Activated T-helper 1 cell treated with anti-CD3 and anti-CD28 coated beads, Interleukin-12 subunit alpha, Interleukin-12 subunit beta, Interleukin-2, Interleukin-4 antibody, amounts not matched to agents 30 ng/mL and 10 ng/mL and 1 ng/mL, durations not matched to agents 14 hours and 24 hours and 36 hours (primary cell): Measurements from ENCODE around the gene DMRT2. TPM values are rescaled to one million over a fixed set of nuclear protein-coding genes. Genes with fewer than 3 reads are reported as not detected.

Experiments used
- DNase-seq: peaks from one replicate; pipeline ENCODE4 v3.0.0; 2021; ENCODE audit warnings: low spot score
- H3K27ac Mint-ChIP-seq: one replicate; pipeline ENCODE4 v1.8.0; 2021; ENCODE audit warnings: mild to moderate bottlenecking, mixed read lengths
- H3K27me3 Mint-ChIP-seq: one replicate; pipeline ENCODE4 v1.8.0; 2022; ENCODE audit warnings: mild to moderate bottlenecking, moderate library complexity, mixed read lengths; ENCODE audit not compliant: insufficient read depth
- H3K36me3 Mint-ChIP-seq: one replicate; pipeline ENCODE4 v1.8.0; 2021; ENCODE audit warnings: low read depth, mixed read lengths
- H3K4me1 Mint-ChIP-seq: one replicate; pipeline ENCODE4 v1.8.0; 2021; ENCODE audit warnings: low read depth, mixed read lengths
- H3K4me3 Mint-ChIP-seq: one replicate; pipeline ENCODE4 v1.8.0; 2021; ENCODE audit warnings: mild to moderate bottlenecking, moderate library complexity, mixed read lengths
- H3K9me3 Mint-ChIP-seq: one replicate; pipeline ENCODE4 v1.8.0; 2021; ENCODE audit warnings: mixed read lengths
- intact Hi-C: fragments of 100-400 bp; cut with micrococcal nuclease; formaldehyde crosslinking; loops from one replicate; pipeline ENCODE4 v1.15.1; 2024
- total RNA-seq: library from RNA; stranded (reverse); gene quantifications from 2 replicates; pipeline ENCODE4 v1.2.3, GENCODE V29; 2022

The DMRT2 gene
- total RNA-seq, 1 donor from 2014 or later: 1.5 TPM

- H3K4me3 Mint-ChIP-seq: peak overlapping the region; percentile 59
- H3K27ac Mint-ChIP-seq: peak overlapping the region; percentile 79
- H3K9me3 Mint-ChIP-seq: no peaks in the 10 kb centered on the region
- H3K36me3 Mint-ChIP-seq: peaks cover 6% of the 10 kb centered on the region
- H3K27me3 Mint-ChIP-seq: peaks cover 85% of the 10 kb centered on the region
- H3K4me1 Mint-ChIP-seq: peaks cover 27% of the 10 kb centered on the region
- intact Hi-C loops: loop anchor here (5.0 kb wide), 2 partner anchors 353 to 937 kb away; no protein-coding TSS in a partner anchor
- DNase-seq: no peak
Measured at GRCh38 chr9:1049641-1050040, 516 bp upstream of the DMRT2 start.

- Mint-ChIP-seq H3K36me3 (peaks cover 6% of the 10 kb centered on the region), H3K27ac (no peak overlapping the region), H3K4me3 (no peak overlapping the region), H3K4me1 (peaks cover 27% of the 10 kb centered on the region), H3K27me3 (peaks cover 89% of the 10 kb centered on the region), H3K9me3 (no peaks in the 10 kb centered on the region)
- intact Hi-C loops: loop anchor here (5.0 kb wide), 2 partner anchors 351 to 939 kb away; no protein-coding TSS in a partner anchor
- DNase-seq: no peak
Measured at GRCh38 chr9:1051210-1051583, 1.0 kb downstream of the DMRT2 start.

- no peak for DNase-seq
- Mint-ChIP-seq H3K9me3 (no peaks in the 10 kb centered on the region), H3K4me1 (peaks cover 27% of the 10 kb centered on the region), H3K27ac (no peak overlapping the region), H3K4me3 (no peak overlapping the region), H3K36me3 (peaks cover 6% of the 10 kb centered on the region), H3K27me3 (peaks cover 87% of the 10 kb centered on the region)
- intact Hi-C loops: loop anchor here (2.0 to 5.0 kb wide), 3 partner anchors 209 to 939 kb away; no protein-coding TSS in a partner anchor
Measured at GRCh38 chr9:1051584-1052275, 1.6 kb downstream of the DMRT2 start.

- Mint-ChIP-seq H3K9me3 (no peaks in the 10 kb centered on the region), H3K27ac (peak overlapping the region; percentile 58), H3K36me3 (peaks cover 4% of the 10 kb centered on the region), H3K27me3 (peaks cover 82% of the 10 kb centered on the region), H3K4me3 (peak overlapping the region; percentile 42), H3K4me1 (peaks cover 20% of the 10 kb centered on the region)
- intact Hi-C loops: loop anchor here (2.0 to 5.0 kb wide), 3 partner anchors 210 to 940 kb away; no protein-coding TSS in a partner anchor
- DNase-seq: no peak
Measured at GRCh38 chr9:1052365-1053281, 2.5 kb downstream of the DMRT2 start.

- intact Hi-C loops: loop anchor here (2.0 to 5.0 kb wide), 3 partner anchors 210 to 941 kb away; no protein-coding TSS in a partner anchor
- Mint-ChIP-seq H3K9me3 (no peaks in the 10 kb centered on the region), H3K4me1 (peaks cover 14% of the 10 kb centered on the region), H3K27me3 (peaks cover 80% of the 10 kb centered on the region), H3K36me3 (peaks cover under 1% of the 10 kb centered on the region), H3K27ac (no peak overlapping the region), H3K4me3 (no peak overlapping the region)
- DNase-seq: no peak
Measured at GRCh38 chr9:1053282-1053621, 3.1 kb downstream of the DMRT2 start.

GRCh38 chr9:1053986-1054425, 3.8 kb downstream of the DMRT2 start:
- Mint-ChIP-seq H3K4me3 (no peak overlapping the region), H3K27ac (no peak overlapping the region), H3K27me3 (peaks cover 73% of the 10 kb centered on the region), H3K36me3 (no peaks in the 10 kb centered on the region), H3K4me1 (peaks cover 7% of the 10 kb centered on the region), H3K9me3 (no peaks in the 10 kb centered on the region)
- no peak for DNase-seq
- intact Hi-C loops: loop anchor here (2.0 to 5.0 kb wide), 3 partner anchors 211 to 942 kb away; no protein-coding TSS in a partner anchor

- no peak overlapping the region for H3K27ac Mint-ChIP-seq
- DNase-seq: no peak
- H3K9me3 Mint-ChIP-seq: no peaks in the 10 kb centered on the region
- intact Hi-C loops: no loop called here
- H3K4me1 Mint-ChIP-seq: no peaks in the 10 kb centered on the region
- H3K27me3 Mint-ChIP-seq: peaks cover 61% of the 10 kb centered on the region
- no peak overlapping the region for H3K4me3 Mint-ChIP-seq
- no peaks in the 10 kb centered on the region for H3K36me3 Mint-ChIP-seq
Measured at GRCh38 chr9:1055166-1055565, 5.0 kb downstream of the DMRT2 start.

- Mint-ChIP-seq H3K36me3 (no peaks in the 10 kb centered on the region), H3K27me3 (peaks cover 42% of the 10 kb centered on the region), H3K27ac (no peak overlapping the region), H3K4me1 (no peaks in the 10 kb centered on the region), H3K9me3 (no peaks in the 10 kb centered on the region), H3K4me3 (no peak overlapping the region)
- DNase-seq: no peak
- intact Hi-C loops: no loop called here
Measured at GRCh38 chr9:1057910-1058309, 7.8 kb downstream of the DMRT2 start.

- H3K27me3 Mint-ChIP-seq: peaks cover 32% of the 10 kb centered on the region
- H3K27ac Mint-ChIP-seq: no peak overlapping the region
- DNase-seq: no peak
- H3K9me3 Mint-ChIP-seq: no peaks in the 10 kb centered on the region
- H3K4me1 Mint-ChIP-seq: no peaks in the 10 kb centered on the region
- H3K36me3 Mint-ChIP-seq: no peaks in the 10 kb centered on the region
- intact Hi-C loops: no loop called here
- H3K4me3 Mint-ChIP-seq: no peak overlapping the region
Measured at GRCh38 chr9:1058826-1059487, 8.8 kb downstream of the DMRT2 start.

GRCh38 chr9:1065130-1065529, 15.0 kb downstream of the DMRT2 start:
- no peak for DNase-seq
- H3K36me3 Mint-ChIP-seq: no peaks in the 10 kb centered on the region
- H3K27ac Mint-ChIP-seq: no peak overlapping the region
- H3K9me3 Mint-ChIP-seq: no peaks in the 10 kb centered on the region
- intact Hi-C loops: no loop called here
- H3K4me3 Mint-ChIP-seq: no peak overlapping the region
- H3K4me1 Mint-ChIP-seq: no peaks in the 10 kb centered on the region
- H3K27me3 Mint-ChIP-seq: peaks cover 5% of the 10 kb centered on the region

- Mint-ChIP-seq H3K4me3 (no peak overlapping the region), H3K4me1 (no peaks in the 10 kb centered on the region), H3K36me3 (no peaks in the 10 kb centered on the region), H3K9me3 (no peaks in the 10 kb centered on the region), H3K27me3 (peaks cover 9% of the 10 kb centered on the region), H3K27ac (no peak overlapping the region)
- no peak for DNase-seq
- intact Hi-C loops: no loop called here
Measured at GRCh38 chr9:1070692-1071091, 20.5 kb downstream of the DMRT2 start.

GRCh38 chr9:1071730-1072129, 21.6 kb downstream of the DMRT2 start:
- Mint-ChIP-seq H3K4me3 (no peak overlapping the region), H3K9me3 (no peaks in the 10 kb centered on the region), H3K27ac (no peak overlapping the region), H3K4me1 (no peaks in the 10 kb centered on the region), H3K36me3 (no peaks in the 10 kb centered on the region), H3K27me3 (peaks cover 9% of the 10 kb centered on the region)
- DNase-seq: no peak
- intact Hi-C loops: no loop called here
